HEK293 (cell line): ENCODE results near the gene OPA3.
A peak's percentile ranks its signal among the peaks of the same experiment; 100 is the strongest.

Experiments used
- BCL6B ChIP-seq: fragments of 450-650 bp; formaldehyde crosslinking; IDR thresholded peaks from 2 replicates; pipeline ENCODE4 v1.5.1; 2017; ENCODE audit warnings: missing biosample characterization, missing genetic modification characterization
- ELK4 ChIP-seq: IDR thresholded peaks from 2 replicates; pipeline ENCODE4 v1.6.1; 2011; ENCODE audit warnings: mild to moderate bottlenecking, low read depth, low read length, borderline replicate concordance
- GLIS2 ChIP-seq: fragments of 450-650 bp; formaldehyde crosslinking; IDR thresholded peaks from 2 replicates; pipeline ENCODE4 v1.5.1; 2016; ENCODE audit warnings: missing biosample characterization, missing genetic modification characterization
- HOXA7 ChIP-seq: sonication (generic); formaldehyde crosslinking; IDR thresholded peaks from 2 replicates; pipeline ENCODE4 v1.8.1; 2022; ENCODE audit warnings: missing genetic modification reagents, borderline replicate concordance
- IKZF3 ChIP-seq: fragments of 450-650 bp; IDR thresholded peaks from 2 replicates; pipeline ENCODE4 v1.5.0; 2018; ENCODE audit warnings: missing biosample characterization, mild to moderate bottlenecking, missing genetic modification characterization, moderate library complexity
- KLF8 ChIP-seq: fragments of 450-650 bp; formaldehyde crosslinking; IDR thresholded peaks from 2 replicates; pipeline ENCODE4 v1.5.1; 2016; ENCODE audit warnings: missing biosample characterization, missing genetic modification characterization
- PRDM10 ChIP-seq: fragments of 450-650 bp; formaldehyde crosslinking; IDR thresholded peaks from 2 replicates; pipeline ENCODE4 v1.5.1; 2016; ENCODE audit warnings: missing biosample characterization, missing genetic modification characterization
- SP3 ChIP-seq: fragments of 450-650 bp; formaldehyde crosslinking; IDR thresholded peaks from 2 replicates; pipeline ENCODE4 v1.5.1; 2016; ENCODE audit warnings: missing biosample characterization, missing genetic modification characterization
- SP7 ChIP-seq: fragments of 450-650 bp; formaldehyde crosslinking; IDR thresholded peaks from 2 replicates; pipeline ENCODE4 v1.5.1; 2016; ENCODE audit warnings: missing biosample characterization, missing genetic modification characterization
- TCF7L2 ChIP-seq: IDR thresholded peaks from 2 replicates; pipeline ENCODE4 v1.6.1; 2011; ENCODE audit warnings: low read depth, mild to moderate bottlenecking, inconsistent platforms, low read length, moderate library complexity, borderline replicate concordance
- ZBTB20 ChIP-seq: fragments of 450-650 bp; formaldehyde crosslinking; IDR thresholded peaks from 2 replicates; pipeline ENCODE4 v1.5.1; 2016; ENCODE audit warnings: missing biosample characterization, missing genetic modification characterization
- ZNF114 ChIP-seq: fragments of 450-650 bp; formaldehyde crosslinking; IDR thresholded peaks from 2 replicates; pipeline ENCODE4 v1.5.0; 2017; ENCODE audit warnings: missing biosample characterization, missing genetic modification characterization
- ZNF138 ChIP-seq: fragments of 450-650 bp; formaldehyde crosslinking; IDR thresholded peaks from 2 replicates; pipeline ENCODE4 v1.5.1; 2016; ENCODE audit warnings: missing biosample characterization, missing genetic modification characterization, borderline replicate concordance
- ZNF148 ChIP-seq: fragments of 450-650 bp; formaldehyde crosslinking; IDR thresholded peaks from 2 replicates; pipeline ENCODE4 v1.5.0; 2017; ENCODE audit warnings: missing biosample characterization, missing genetic modification characterization, borderline replicate concordance
- ZNF18 ChIP-seq: fragments of 450-650 bp; formaldehyde crosslinking; IDR thresholded peaks from 2 replicates; pipeline ENCODE4 v1.5.1; 2016; ENCODE audit warnings: missing biosample characterization, missing genetic modification characterization
- ZNF202 ChIP-seq: fragments of 450-650 bp; formaldehyde crosslinking; IDR thresholded peaks from 2 replicates; pipeline ENCODE4 v1.5.1; 2016; ENCODE audit warnings: missing biosample characterization, missing genetic modification characterization, borderline replicate concordance
- ZNF221 ChIP-seq: fragments of 450-650 bp; formaldehyde crosslinking; IDR thresholded peaks from 2 replicates; pipeline ENCODE4 v1.5.1; 2017; ENCODE audit warnings: missing biosample characterization, missing genetic modification characterization, borderline replicate concordance
- ZNF274 ChIP-seq, 2 experiments: fragments of 200-500 bp in 1 of 2; fragments of 450-650 bp in 1 of 2; sonication (Bioruptor generic) in 1 of 2; formaldehyde crosslinking in 1 of 2; IDR thresholded peaks; 2 replicates each; pipeline versions ENCODE4 v1.5.1 to v1.6.1; 2014 to 2016; ENCODE audit warnings: borderline replicate concordance in 1 of 2, inconsistent platforms in 1 of 2, low read length in 1 of 2, missing biosample characterization in 1 of 2, missing genetic modification characterization in 1 of 2
- ZNF341 ChIP-seq: fragments of 450-650 bp; formaldehyde crosslinking; IDR thresholded peaks from 2 replicates; pipeline ENCODE4; 2016; ENCODE audit warnings: low read depth, missing biosample characterization, missing genetic modification characterization
- ZNF391 ChIP-seq: fragments of 450-650 bp; formaldehyde crosslinking; IDR thresholded peaks from 2 replicates; pipeline ENCODE4 v1.5.1; 2016; ENCODE audit warnings: low read depth, missing biosample characterization, missing genetic modification characterization, borderline replicate concordance
- ZNF514 ChIP-seq: fragments of 450-650 bp; formaldehyde crosslinking; IDR thresholded peaks from 2 replicates; pipeline ENCODE4 v1.5.1; 2016; ENCODE audit warnings: missing biosample characterization, missing genetic modification characterization
- ZNF549 ChIP-seq: fragments of 450-650 bp; IDR thresholded peaks from 2 replicates; pipeline ENCODE4 v1.5.1; 2018; ENCODE audit warnings: missing biosample characterization, missing genetic modification characterization, mild to moderate bottlenecking, inconsistent platforms, moderate library complexity
- ZNF555 ChIP-seq: fragments of 450-650 bp; formaldehyde crosslinking; conservative IDR thresholded peaks from 2 replicates; pipeline ENCODE4 v1.5.1; 2017; ENCODE audit warnings: missing biosample characterization, mild to moderate bottlenecking, missing genetic modification characterization, inconsistent platforms
- ZNF776 ChIP-seq: fragments of 450-650 bp; formaldehyde crosslinking; IDR thresholded peaks from 2 replicates; pipeline ENCODE4 v1.5.0; 2017; ENCODE audit warnings: missing biosample characterization, missing genetic modification characterization, borderline replicate concordance
- ZNF830 ChIP-seq: fragments of 450-650 bp; IDR thresholded peaks from 2 replicates; pipeline ENCODE4 v1.5.0; 2018; ENCODE audit warnings: missing biosample characterization, missing genetic modification characterization, low read depth, mild to moderate bottlenecking, moderate library complexity
- ZNF837 ChIP-seq: fragments of 450-650 bp; formaldehyde crosslinking; IDR thresholded peaks from 2 replicates; pipeline ENCODE4 v1.5.1; 2016; ENCODE audit warnings: missing biosample characterization, missing genetic modification characterization
- ZNF843 ChIP-seq: fragments of 450-650 bp; formaldehyde crosslinking; IDR thresholded peaks from 2 replicates; pipeline ENCODE4 v1.5.1; 2016; ENCODE audit warnings: missing biosample characterization, missing genetic modification characterization
- ZXDB ChIP-seq: fragments of 450-650 bp; formaldehyde crosslinking; IDR thresholded peaks from 2 replicates; pipeline ENCODE4 v1.5.1; 2016; ENCODE audit warnings: missing biosample characterization, missing genetic modification characterization

OPA3 gene

GRCh38 chr19:45492627-45493470, 91.8 kb downstream of the OPA3 start (continued):
- no peak for TF ChIP-seq ZNF148 (tag by site-specific recombination)
- TF ChIP-seq ZNF391 (tag by site-specific recombination) = no peak
- 0 out of 2 replicates have a peak, but pooled peaks have one; percentile 31 for TF ChIP-seq ZXDB (tag by site-specific recombination)
- no peak for TF ChIP-seq ELK4
- TF ChIP-seq ZNF341 (tag by site-specific recombination) = peak; percentile 88
- no peak for TF ChIP-seq HOXA7 (CRISPR knock-in tag)
- TF ChIP-seq KLF8 (tag by site-specific recombination) = 0 out of 2 replicates have a peak, but pooled peaks have one; percentile 14
- no peak for TF ChIP-seq TCF7L2
- TF ChIP-seq ZNF202 (tag by site-specific recombination) = no peak
- TF ChIP-seq ZBTB20 (tag by site-specific recombination) = peak; percentile 58; the same call in 1 of the 2 replicates
- TF ChIP-seq ZNF549 (tag by site-specific recombination) = no peak
- no peak for TF ChIP-seq BCL6B (tag by site-specific recombination)
- TF ChIP-seq ZNF843 = no peak; the same call in none of the 2 replicates
- TF ChIP-seq ZNF837 (tag by site-specific recombination) = no peak
- TF ChIP-seq ZNF555 (tag by site-specific recombination) = no peak
- TF ChIP-seq ZNF514 (tag by site-specific recombination) = no peak
- peak; percentile 91 for TF ChIP-seq GLIS2
- TF ChIP-seq ZNF221 (tag by site-specific recombination) = no peak
- no peak for TF ChIP-seq ZNF830 (tag by site-specific recombination)
- no peak for TF ChIP-seq ZNF114 (tag by site-specific recombination)
- no peak for TF ChIP-seq ZNF18 (tag by site-specific recombination)
- peak; percentile 35; the same call in 1 of the 2 replicates for TF ChIP-seq IKZF3 (tag by site-specific recombination)
- peak; percentile 97 for TF ChIP-seq PRDM10 (tag by site-specific recombination)
- TF ChIP-seq ZNF776 (tag by site-specific recombination) = no peak
- TF ChIP-seq ZNF138 (tag by site-specific recombination) = no peak
- no peak; the same call in 1 of the 2 replicates for TF ChIP-seq SP7 (tag by site-specific recombination)
- no peak for TF ChIP-seq ZNF274 (IDR thresholded peaks at IDR 0.05; ENCODE audit: low read length)
- no peak for TF ChIP-seq ZNF274 (tag by site-specific recombination; IDR thresholded peaks at IDR 0.05; ENCODE audit: borderline replicate concordance)
- peak; percentile 65 for TF ChIP-seq SP3 (tag by site-specific recombination)
